Suprapubic skin (tissue), 4 donors: ENCODE measurements around the gene TGFBI. TPM values are rescaled to one million over a fixed set of nuclear protein-coding genes. Genes with fewer than 3 reads are reported as not detected.

Experiments used
- DNase-seq, 2 donors: peaks; one replicate each; pipeline ENCODE4 v3.0.0-alpha.2; 2019; ENCODE audit warnings: low spot score in 2 of 2
- H3K27ac ChIP-seq: fragments of 200-600 bp; sonication (generic); one replicate; pipeline ENCODE4 v1.5.1; 2019
- H3K27me3 ChIP-seq: fragments of 200-600 bp; sonication (generic); one replicate; pipeline ENCODE4 v1.5.1; 2019
- H3K36me3 ChIP-seq: fragments of 200-600 bp; sonication (generic); one replicate; pipeline ENCODE4 v1.5.1; 2019
- H3K4me1 ChIP-seq: fragments of 200-600 bp; sonication (generic); one replicate; pipeline ENCODE4 v1.5.1; 2019
- H3K4me3 ChIP-seq: fragments of 200-600 bp; sonication (generic); one replicate; pipeline ENCODE4 v1.5.1; 2019; ENCODE audit warnings: mild to moderate bottlenecking
- H3K9me3 ChIP-seq: fragments of 200-600 bp; sonication (generic); one replicate; pipeline ENCODE4 v1.5.1; 2019
- EP300 ChIP-seq: sonication (generic); formaldehyde crosslinking; IDR thresholded peaks from one replicate; pipeline ENCODE4 v1.6.1; 2017; ENCODE audit warnings: antibody characterized with exemption
- POLR2A ChIP-seq, 2 donors: fragments of 450-650 bp; IDR thresholded peaks; one replicate each; pipeline ENCODE4 v1.6.1; 2017; ENCODE audit warnings: antibody characterized with exemption in 2 of 2, mild to moderate bottlenecking in 2 of 2, moderate library complexity in 2 of 2
- POLR2AphosphoS5 ChIP-seq, 3 donors: sonication (generic); formaldehyde crosslinking; IDR thresholded peaks; one replicate each; pipeline ENCODE4 v1.6.1; 2017; ENCODE audit warnings: antibody characterized with exemption in 3 of 3
- WGBS: methylation state at CpG from one replicate; pipeline ENCODE4 v1.1.5; 2018; 5-methylcytosine and 5-hydroxymethylcytosine counted together
- total RNA-seq, 4 donors: library from RNA; depleted of rRNA; stranded (reverse); fragments of >200 nt; gene quantifications; one replicate each; pipeline ENCODE4 v1.1.0, GENCODE V29; 2016
- TF ChIP-seq, protein P1 (sequence below), 2 donors: fragments of 200-600 bp in 1 of 2; fragments of 450-650 bp in 1 of 2; sonication (generic) in 1 of 2; IDR thresholded peaks; one replicate each; pipeline ENCODE4 v1.5.1; 2016 to 2019; ENCODE audit warnings: antibody characterized with exemption in 2 of 2, mild to moderate bottlenecking in 1 of 2, moderate library complexity in 1 of 2

The TGFBI gene
- total RNA-seq, 4 donors from 2014 or later: 300 to 719 (median 389) TPM

DNA sequence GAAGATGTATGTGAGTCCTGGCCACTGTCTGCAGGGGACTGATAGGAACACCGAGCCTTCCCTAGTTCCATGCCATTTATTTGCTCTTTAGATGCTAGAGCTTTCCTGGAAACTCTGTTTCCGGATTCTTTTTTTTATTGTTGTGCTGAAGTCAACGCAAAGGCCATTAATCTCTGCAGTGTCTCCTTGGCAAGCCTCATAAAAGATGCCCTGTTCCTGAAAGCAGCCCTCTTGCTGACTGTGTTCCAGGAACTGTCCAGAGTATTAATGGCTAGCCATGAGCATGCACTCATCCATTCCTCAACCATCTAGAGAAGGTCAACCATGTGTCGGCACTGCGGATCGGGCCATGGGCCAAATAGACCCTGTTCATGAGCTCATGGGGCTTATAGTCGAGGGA, 61.0 kb downstream of the TGFBI start:
- DNase-seq: no peak
- TF ChIP-seq, protein P1, sequence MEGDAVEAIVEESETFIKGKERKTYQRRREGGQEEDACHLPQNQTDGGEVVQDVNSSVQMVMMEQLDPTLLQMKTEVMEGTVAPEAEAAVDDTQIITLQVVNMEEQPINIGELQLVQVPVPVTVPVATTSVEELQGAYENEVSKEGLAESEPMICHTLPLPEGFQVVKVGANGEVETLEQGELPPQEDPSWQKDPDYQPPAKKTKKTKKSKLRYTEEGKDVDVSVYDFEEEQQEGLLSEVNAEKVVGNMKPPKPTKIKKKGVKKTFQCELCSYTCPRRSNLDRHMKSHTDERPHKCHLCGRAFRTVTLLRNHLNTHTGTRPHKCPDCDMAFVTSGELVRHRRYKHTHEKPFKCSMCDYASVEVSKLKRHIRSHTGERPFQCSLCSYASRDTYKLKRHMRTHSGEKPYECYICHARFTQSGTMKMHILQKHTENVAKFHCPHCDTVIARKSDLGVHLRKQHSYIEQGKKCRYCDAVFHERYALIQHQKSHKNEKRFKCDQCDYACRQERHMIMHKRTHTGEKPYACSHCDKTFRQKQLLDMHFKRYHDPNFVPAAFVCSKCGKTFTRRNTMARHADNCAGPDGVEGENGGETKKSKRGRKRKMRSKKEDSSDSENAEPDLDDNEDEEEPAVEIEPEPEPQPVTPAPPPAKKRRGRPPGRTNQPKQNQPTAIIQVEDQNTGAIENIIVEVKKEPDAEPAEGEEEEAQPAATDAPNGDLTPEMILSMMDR (IDR thresholded peaks at IDR 0.05): no peak
- TF ChIP-seq EP300 (no peak), POLR2AphosphoS5 (IDR thresholded peaks at IDR 0.05) (no peak), POLR2A (IDR thresholded peaks at IDR 0.05) (no peak)
- WGBS: 77% methylated on average over 7 of the region's 7 CpGs

DNA sequence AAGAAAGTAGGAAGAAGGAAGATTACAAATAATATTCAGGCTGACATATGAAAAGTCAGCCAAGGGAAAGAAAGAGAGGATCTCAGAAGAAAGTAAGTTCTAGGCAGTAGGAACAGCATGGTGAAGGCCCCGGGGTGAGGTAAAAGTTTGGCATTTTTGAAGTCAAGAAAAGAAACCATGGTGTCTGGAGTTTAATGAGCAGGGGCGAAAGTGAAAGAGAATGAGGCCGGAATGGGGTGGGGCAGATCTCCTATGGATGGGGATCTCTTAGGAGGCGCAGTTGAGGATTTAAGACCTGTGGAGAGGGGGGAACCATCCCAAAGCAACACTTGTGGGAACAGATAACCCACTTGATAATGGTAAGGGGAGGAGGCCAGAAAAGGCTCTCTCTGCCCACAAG, 61.5 kb downstream of the TGFBI start:
- H3K9me3 ChIP-seq: no peaks in the 10 kb centered on the region
- TF ChIP-seq POLR2A (IDR thresholded peaks at IDR 0.05): no peak
- TF ChIP-seq, protein P1 (IDR thresholded peaks at IDR 0.05): no peak
- no peak for TF ChIP-seq EP300
- no peak for TF ChIP-seq POLR2AphosphoS5 (IDR thresholded peaks at IDR 0.05)
- H3K27ac ChIP-seq: no peak overlapping the region
- WGBS: 97% methylated on average over 4 of the region's 4 CpGs
- no peak for DNase-seq
- H3K4me1 ChIP-seq: peaks cover 14% of the 10 kb centered on the region
- H3K36me3 ChIP-seq: no peaks in the 10 kb centered on the region
- H3K4me3 ChIP-seq: no peak overlapping the region
- H3K27me3 ChIP-seq: no peaks in the 10 kb centered on the region

More for the DNA sequence above, 61.0 kb downstream of the TGFBI start:
- no peaks in the 10 kb centered on the region for H3K27me3 ChIP-seq
- H3K36me3 ChIP-seq: no peaks in the 10 kb centered on the region
- H3K4me3 ChIP-seq: no peak overlapping the region
- no peaks in the 10 kb centered on the region for H3K9me3 ChIP-seq
- H3K4me1 ChIP-seq: peaks cover 15% of the 10 kb centered on the region
- no peak overlapping the region for H3K27ac ChIP-seq

DNA sequence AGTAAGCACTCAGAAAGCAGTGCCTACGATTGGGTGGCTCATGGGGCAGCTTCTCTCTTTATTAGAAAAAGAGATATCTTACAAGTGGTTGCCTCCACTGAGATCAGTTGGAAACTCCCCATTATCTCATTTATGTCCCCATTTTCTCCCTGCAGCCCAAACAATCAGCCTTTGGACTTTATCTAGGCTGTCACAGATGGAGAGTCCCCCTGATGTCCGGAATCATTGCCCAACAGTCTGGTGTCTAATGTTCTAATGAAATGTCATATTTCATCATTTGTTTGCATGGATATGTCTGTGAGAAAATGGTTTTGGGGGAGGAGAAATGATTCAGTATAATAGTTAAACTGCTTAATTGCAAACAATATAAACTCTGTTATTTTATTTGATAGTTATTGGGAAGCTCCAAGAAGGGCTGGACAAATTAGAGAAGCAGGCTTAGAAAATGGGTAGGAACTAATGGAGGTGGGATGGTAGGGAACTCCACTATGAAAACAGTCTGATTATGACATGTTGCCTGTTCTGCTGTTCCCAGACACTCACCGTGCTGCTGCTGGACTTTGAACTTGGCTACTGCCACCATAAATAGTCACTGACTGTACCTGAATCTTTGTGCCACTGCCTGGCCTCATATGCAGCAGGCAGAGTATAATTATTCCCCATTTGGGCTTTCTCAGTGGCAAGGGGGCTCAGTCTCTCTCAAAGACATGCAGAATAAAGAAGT, 65.6 kb downstream of the TGFBI start:
- H3K9me3 ChIP-seq: no peaks in the 10 kb centered on the region
- DNase-seq: no peak
- no peak overlapping the region for H3K4me3 ChIP-seq
- no peak overlapping the region for H3K27ac ChIP-seq
- 77% methylated on average over 3 of the region's 3 CpGs for WGBS
- TF ChIP-seq POLR2AphosphoS5 (IDR thresholded peaks at IDR 0.05) (no peak), EP300 (no peak), POLR2A (IDR thresholded peaks at IDR 0.05) (no peak)
- TF ChIP-seq, protein P1 (IDR thresholded peaks at IDR 0.05): no peak
- no peaks in the 10 kb centered on the region for H3K27me3 ChIP-seq
- H3K4me1 ChIP-seq: no peaks in the 10 kb centered on the region
- no peaks in the 10 kb centered on the region for H3K36me3 ChIP-seq

DNA sequence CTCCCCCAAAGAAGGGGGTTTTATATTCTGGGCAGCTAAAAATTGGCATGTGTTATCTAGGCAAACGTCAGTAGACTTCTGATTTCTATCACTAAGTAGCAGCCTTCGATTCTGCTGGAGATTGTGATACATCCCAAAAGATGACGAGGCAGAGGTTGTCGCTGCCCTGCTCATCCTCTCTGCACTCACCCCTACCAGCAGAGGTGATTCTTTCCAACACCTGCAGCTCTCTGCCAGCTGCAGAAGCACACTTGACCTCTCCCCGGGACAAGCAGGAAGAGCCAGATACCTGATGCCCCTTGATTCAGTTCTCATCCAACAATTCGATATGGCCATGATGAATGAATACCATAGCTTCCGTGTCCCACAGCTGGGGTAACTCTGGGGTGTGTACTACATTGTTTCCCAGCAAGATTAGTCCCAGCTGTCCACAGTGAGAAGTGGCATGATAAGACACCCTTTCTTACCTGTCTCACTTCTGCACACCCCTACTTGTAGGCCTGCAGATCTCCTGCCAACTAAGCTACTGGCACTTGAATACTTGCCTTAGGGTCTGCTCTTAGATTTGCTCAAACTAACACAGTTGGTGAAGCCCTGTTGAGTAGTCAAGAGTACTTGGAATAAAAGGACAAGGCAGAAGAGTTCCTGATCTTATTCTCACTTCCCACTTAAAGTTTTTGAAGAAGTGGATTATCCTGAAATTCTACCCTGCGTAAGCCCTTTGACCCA, 66.3 kb downstream of the TGFBI start:
- Histone ChIP-seq H3K36me3 (no peaks in the 10 kb centered on the region), H3K4me1 (no peaks in the 10 kb centered on the region), H3K27me3 (no peaks in the 10 kb centered on the region), H3K27ac (no peak overlapping the region), H3K4me3 (no peak overlapping the region), H3K9me3 (no peaks in the 10 kb centered on the region)
- DNase-seq: no peak
- no peak for TF ChIP-seq EP300
- TF ChIP-seq, protein P1 (IDR thresholded peaks at IDR 0.05): no peak
- TF ChIP-seq POLR2AphosphoS5 (IDR thresholded peaks at IDR 0.05): no peak
- no peak for TF ChIP-seq POLR2A (IDR thresholded peaks at IDR 0.05)
- 73% methylated on average over 8 of the region's 8 CpGs for WGBS

DNA sequence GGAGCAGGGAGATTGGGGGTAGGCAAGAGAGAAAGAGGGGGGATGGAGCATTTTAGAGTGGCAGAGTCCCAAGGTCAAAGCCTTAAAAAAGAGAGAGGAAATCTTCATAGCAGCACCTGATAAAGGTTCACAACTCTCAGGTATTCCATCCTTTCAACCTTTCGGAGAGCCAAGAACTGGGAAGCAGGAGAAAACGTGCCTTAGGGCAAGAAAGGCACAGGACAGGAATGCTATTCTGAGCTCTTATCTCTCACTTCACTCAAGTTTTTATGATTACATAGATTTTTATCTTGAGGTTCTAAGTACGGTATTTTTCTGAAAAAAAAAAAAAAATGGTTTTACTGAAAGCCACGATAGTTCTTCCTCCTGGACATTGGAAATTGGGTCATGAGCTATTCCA, 69.4 kb downstream of the TGFBI start:
- Histone ChIP-seq H3K27ac (no peak overlapping the region), H3K36me3 (no peaks in the 10 kb centered on the region), H3K4me1 (no peaks in the 10 kb centered on the region), H3K4me3 (no peak overlapping the region), H3K9me3 (no peaks in the 10 kb centered on the region), H3K27me3 (no peaks in the 10 kb centered on the region)
- TF ChIP-seq, protein P1 (IDR thresholded peaks at IDR 0.05): no peak
- no peak for TF ChIP-seq POLR2AphosphoS5 (IDR thresholded peaks at IDR 0.05)
- TF ChIP-seq EP300: no peak
- no peak for TF ChIP-seq POLR2A (IDR thresholded peaks at IDR 0.05)
- DNase-seq: no peak
- 42% methylated on average over 4 of the region's 4 CpGs for WGBS
